K562 (cell line): Measurements from ENCODE around the gene CFDP1.

Experiments used
- CCNT2 ChIP-seq: IDR thresholded peaks from 2 replicates; pipeline ENCODE4 v1.6.1; 2011; ENCODE audit warnings: borderline replicate concordance, low read depth, mild to moderate bottlenecking, moderate library complexity, mixed read lengths, low read length; ENCODE audit not compliant: insufficient read length; ENCODE audit errors: extremely low read depth
- CTCF ChIP-seq, 3 experiments: IDR thresholded peaks in 2 of 3; conservative IDR thresholded peaks in 1 of 3; 2 replicates each; pipeline ENCODE4 v1.5.1; 2011 to 2012; ENCODE audit warnings: low read length in 3 of 3, mild to moderate bottlenecking in 3 of 3, control low read depth in 2 of 3, improper control_type of control experiment in 1 of 3, inconsistent platforms in 1 of 3, low read depth in 1 of 3, mixed read lengths in 1 of 3, moderate library complexity in 1 of 3; ENCODE audit not compliant: insufficient read depth in 2 of 3
- ZNF124 ChIP-seq: sonication (generic); formaldehyde crosslinking; IDR thresholded peaks from 2 replicates; pipeline ENCODE4 v1.8.1; 2022; ENCODE audit warnings: missing genetic modification reagents

- TF ChIP-seq ZNF124 (CRISPR knock-in tag) (no peak), CCNT2 (no peak), CTCF (IDR thresholded peaks at IDR 0.05 in 2 of 3, conservative IDR thresholded peaks at IDR 0.05 in 1 of 3; ENCODE audit: insufficient read depth in 2 of 3, low read depth in 1 of 3, low read length in 3 of 3) (no peak)
Observed at GRCh38 chr16:75256696-75257343, 176.5 kb downstream of the CFDP1 start.
